Activated CD4-positive, alpha-beta T cell treated with anti-CD3 and anti-CD28 coated beads for 48 hours (primary cell): ENCODE measurements around the gene ELOF1.
"Not testable (repeated sequence)": the region's sequence is repeated elsewhere in the genome, so short reads cannot be mapped to it uniquely, and the experiment has no call there.

Source experiments
- DNase-seq: peaks from one replicate; pipeline ENCODE4 v3.0.0-alpha.2; 2020

ELOF1 gene

DNA sequence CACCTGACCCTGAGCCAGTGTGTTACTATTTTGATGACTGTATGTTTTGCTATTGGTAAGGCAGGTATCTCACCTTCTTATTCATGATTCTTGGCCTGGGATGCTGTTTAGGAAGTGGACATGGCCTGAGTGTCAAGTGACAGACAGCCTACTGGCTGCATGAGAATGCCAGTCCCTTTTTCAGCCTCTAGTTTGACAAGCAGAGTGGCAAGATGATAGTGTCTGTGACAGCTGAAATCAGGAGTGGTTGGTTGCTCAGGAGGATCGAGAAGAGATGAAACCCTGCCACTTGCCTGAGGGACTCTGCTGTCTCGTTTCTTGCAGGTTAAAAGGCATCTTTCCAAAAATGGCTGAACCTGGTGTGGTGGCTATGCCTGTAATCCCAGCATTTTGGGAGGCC lies 7.1 kb upstream of the ELOF1 start:
- no peak for DNase-seq

GRCh38 chr19:11565649-11565980 lies 6.6 kb upstream of the ELOF1 start:
- not testable (repeated sequence) for DNase-seq

DNA sequence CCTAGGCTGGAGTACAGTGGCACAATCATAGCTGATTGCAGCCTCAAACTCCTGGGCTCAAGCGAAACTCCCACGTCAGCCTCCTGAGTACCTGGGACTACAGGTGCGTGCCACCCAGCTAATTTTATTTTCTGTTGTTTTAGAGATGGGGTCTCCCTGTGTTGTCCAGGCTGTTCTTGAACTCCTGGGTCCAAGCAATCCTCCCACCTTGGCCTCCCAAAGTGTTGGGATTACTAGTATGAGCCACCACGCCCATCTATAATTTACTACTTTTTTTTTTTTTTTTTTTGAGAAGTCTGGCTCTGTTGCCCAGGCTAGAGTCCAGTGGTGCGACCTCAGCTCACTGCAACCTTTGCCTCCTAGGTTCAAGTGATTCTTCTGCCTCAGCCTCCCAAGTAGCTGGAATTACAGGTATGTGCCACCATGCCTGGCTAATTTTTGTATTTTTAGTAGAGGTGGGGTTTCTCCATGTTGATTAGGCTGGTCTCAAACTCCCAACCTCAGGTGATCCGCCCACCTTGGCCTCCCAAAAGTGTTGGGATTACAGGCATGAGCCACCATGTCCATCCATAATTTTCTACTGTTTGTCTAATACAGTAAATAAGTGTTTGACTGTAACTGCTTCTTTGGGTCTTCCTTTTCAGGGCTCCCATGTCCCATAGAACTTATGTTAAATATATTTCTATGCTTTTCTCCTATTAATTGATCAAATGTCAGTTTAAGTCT lies 5.2 kb upstream of the ELOF1 start:
- not testable (repeated sequence) for DNase-seq

- no peak for DNase-seq
These were observed 4.5 kb upstream of the ELOF1 start for GRCh38 chr19:11563532-11563931.

DNA sequence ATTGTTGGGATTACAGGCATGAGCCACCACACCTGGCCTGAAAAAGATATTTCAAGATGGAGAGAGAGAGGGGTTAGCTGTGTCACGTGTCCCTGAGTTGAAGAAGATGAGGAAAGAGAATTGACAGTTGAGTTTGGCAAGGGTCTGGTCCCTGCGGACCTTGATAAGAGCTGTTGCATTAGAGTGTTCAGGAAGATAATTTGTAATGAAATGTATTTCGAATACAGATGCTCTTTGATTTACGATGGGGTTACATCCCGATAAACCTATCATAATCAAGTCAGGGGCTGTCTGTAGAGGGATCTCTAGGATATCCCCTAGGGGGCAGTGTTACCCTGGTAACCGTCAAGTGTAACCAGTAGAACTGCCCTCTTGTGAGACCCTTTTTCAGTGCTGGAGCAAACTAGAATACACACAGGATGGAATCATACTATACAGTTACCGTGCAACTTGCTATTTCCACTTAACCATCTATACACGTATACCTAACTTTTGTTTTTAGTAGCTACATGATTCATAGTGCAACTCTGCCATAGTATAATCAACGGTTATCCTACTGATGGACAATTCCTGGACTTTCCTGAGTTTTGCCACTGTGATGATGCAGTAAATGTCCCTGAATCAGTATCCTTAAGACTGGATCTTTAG lies 1.5 kb upstream of the ELOF1 start:
- DNase-seq = peak; percentile 74

GRCh38 chr19:11556634-11557420 lies 2.2 kb downstream of the ELOF1 start:
- no peak for DNase-seq

GRCh38 chr19:11555246-11555645 lies 3.8 kb downstream of the ELOF1 start:
- no peak for DNase-seq

DNA sequence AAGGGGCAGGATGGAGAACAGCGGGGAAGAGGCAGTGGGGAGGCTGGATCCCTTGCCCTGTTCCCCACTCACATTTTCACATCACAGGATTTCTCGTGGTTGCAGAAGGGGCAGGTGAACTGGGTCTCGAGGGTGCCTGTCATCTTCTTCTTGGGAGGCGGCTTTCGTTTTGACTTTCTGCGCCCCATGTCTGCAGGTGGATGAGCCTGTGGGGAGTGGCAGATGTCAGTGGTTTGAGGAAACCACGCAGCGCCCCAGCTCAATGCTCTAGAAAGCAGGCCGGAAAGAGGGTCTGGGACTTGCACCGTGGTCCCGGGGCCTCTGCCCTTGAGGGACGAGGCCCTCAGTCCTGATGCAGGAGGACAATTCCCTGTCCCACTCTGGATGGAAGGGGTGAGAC lies 4.9 kb downstream of the ELOF1 start:
- DNase-seq = no peak

GRCh38 chr19:11552666-11553372 lies 6.2 kb downstream of the ELOF1 start:
- no peak for DNase-seq

DNA sequence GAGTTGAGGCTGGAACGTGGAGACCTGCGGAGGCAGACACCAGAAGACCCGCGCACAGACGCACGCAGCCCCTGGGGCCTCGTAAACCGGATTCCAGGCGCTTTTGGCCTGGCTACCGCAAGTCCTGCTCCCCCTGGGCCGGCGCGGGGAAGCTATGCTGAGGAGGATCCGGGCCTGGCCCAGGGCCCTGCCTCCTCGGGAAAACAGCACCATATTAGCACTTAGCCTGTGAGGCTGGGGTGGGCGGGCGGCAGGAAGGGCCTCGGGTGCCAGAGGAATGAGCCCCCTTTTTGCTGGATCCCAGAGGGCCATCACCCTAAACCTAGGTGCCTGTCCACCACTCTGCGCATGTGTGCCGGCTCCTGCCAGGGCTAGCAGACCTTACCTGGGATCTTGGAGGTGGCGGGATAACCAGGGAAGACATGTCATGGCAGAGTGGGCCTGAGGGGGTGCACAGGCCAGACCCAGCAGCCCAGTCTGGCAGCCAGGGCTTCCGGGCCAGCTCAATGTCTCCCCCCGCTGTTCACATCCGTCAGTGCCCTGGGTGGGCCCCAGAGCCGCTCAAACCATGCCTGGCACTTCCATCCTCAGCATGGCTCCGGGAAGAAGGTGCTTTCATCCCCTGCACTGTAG lies 7.3 kb downstream of the ELOF1 start:
- DNase-seq = peak; percentile 31

GRCh38 chr19:11550265-11550664 lies 8.8 kb downstream of the ELOF1 start:
- DNase-seq = no peak

DNA sequence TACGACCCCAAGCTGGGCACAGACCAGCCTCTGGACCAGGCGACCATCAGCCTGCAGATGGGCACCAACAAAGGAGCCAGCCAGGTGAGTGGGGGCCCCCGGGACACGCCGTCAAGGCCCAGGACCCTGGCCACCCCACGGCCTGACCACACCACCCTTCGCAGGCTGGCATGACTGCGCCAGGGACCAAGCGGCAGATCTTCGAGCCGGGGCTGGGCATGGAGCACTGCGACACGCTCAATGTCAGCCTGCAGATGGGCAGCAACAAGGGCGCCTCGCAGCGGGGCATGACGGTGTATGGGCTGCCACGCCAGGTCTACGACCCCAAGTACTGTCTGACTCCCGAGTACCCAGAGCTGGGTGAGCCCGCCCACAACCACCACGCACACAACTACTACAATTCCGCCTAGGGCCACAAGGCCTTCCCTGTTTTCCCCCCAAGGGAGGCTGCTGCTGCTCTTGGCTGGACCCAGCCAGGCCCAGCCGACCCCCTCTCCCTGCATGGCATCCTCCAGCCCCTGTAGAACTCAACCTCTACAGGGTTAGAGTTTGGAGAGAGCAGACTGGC lies 9.6 kb downstream of the ELOF1 start:
- no peak for DNase-seq

- DNase-seq = no peak
These were observed 10.9 kb downstream of the ELOF1 start for GRCh38 chr19:11547929-11548700.

DNA sequence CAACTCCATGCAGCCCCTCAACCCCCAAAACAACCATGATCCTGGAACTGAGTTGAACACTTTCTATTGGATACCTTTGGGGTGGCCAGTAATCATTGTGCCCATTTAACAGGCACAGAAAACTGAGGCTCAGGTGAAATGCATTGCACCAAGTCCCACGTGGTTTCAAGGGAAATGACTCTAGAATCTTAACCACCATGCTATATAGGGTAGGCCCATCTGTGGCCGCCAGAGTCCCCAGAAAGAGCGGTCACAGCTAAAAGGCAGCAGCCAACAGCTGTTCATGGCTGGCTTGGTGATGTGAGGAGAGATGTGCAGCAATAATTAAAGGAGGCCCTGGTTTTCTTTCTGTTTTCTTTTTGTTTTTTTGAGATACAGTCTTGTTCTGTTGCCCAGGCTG lies 17.8 kb downstream of the ELOF1 start:
- no peak for DNase-seq

- DNase-seq = no peak
These were observed 18.4 kb downstream of the ELOF1 start for GRCh38 chr19:11540645-11541044.

DNA sequence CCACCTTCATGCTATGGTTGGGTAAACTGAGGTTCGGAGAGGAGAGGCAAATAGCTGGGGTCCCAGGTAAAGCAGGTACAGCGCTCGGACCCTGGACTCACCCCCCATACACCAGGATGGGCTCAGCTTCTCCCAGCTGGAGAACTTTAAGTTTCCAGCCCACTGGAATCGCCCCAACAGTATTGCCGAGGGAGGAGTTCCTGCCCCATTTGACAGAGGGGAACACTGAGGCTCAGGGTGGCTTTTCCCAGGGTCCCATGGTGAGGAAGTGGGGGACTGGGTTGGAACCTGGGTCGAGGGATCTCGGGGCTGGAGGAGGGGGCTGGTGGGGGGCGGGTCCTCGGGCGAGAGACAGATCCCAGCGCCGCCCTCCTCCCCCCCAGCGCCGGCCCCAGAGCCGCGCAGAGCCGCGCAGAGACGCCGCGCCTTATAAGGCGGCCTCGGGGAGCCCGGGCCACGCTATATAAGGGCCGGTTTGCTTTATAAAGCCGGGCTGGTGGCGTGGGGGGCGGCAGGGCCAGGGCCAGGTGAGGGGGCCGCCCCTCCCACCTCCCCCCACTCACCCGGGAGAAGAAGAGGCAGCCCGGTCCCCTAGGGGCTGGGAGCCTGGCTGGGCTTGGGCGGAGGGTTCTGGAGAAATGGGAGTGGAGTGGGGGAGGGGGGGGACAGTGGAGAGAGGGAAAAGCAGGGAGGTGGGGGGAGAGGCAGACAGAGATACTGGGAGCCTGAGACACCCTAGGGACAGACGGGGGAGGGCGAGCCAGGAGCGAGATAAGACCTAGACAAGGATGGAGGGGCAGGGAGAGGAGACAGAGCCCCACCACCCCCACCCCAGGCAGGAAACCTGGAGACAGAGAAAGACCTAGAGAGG lies 19.3 kb downstream of the ELOF1 start:
- no peak for DNase-seq

GRCh38 chr19:11538232-11539036 lies 20.6 kb downstream of the ELOF1 start, which contains the start of gene CNN1:
Gene CNN1 (plus strand): TSS chr19:11538851. CDS start chr19:11538928, 77 bp downstream.
- no peak for DNase-seq

DNA sequence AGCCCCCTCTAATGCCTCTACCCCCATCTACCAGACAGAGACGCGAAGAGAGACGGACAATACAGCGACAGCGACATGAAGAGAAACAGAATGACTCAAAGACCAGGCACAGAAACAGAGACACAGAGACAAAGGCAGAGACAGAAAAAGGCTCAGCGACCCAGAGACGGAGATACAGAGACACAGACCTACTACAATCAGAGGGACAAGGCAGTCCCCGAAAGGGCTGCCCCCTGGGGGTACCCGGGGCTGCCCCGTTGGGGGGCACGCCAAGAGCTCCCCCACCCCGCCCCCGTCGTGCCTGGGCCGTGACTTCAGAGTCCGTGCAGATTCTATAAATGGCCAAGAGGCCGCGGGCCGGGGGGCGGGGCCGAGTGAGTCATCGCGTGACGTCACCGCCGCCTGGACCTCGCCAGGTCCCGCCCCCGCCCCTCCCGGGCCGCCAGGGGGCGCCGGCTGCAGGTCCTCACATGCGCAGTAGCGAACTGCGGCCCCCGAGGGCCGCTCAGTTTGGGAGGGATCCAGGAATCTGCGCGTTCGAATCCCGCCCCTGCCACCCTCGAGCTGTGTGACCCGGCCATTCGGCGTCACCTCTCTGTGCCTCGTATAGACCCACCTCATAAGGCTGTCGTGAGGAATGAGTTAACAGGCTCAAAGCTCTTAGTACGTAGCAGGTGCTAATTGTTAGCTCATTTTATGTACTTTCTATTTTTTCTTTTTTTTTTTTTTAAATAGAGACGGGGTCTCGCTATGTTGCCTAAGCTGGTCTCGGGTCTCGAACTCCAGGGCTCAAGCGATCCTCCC lies 23.0 kb downstream of the ELOF1 start:
- DNase-seq = peak; percentile 92

- no peak for DNase-seq
These were observed 24.1 kb downstream of the ELOF1 start for GRCh38 chr19:11534948-11535347.
